Glomerular endothelial cell (primary cell): Measurements from ENCODE around the gene RTL3. TPM values are rescaled to one million over a fixed set of nuclear protein-coding genes. Genes with fewer than 3 reads are reported as not detected.

Experiments
- DNase-seq: peaks from one replicate; pipeline ENCODE4 v3.0.0-alpha.2; 2011; ENCODE audit warnings: low read depth, low spot score; ENCODE audit errors: extremely low read depth
- total RNA-seq: library from RNA; depleted of rRNA; stranded (reverse); fragments of >200 nt; gene quantifications from 2 replicates; pipeline ENCODE4 v1.2.3, GENCODE V29; 2015

RTL3 gene
- total RNA-seq, 1 donor from 2014 or later, result 0.18 TPM

DNA sequence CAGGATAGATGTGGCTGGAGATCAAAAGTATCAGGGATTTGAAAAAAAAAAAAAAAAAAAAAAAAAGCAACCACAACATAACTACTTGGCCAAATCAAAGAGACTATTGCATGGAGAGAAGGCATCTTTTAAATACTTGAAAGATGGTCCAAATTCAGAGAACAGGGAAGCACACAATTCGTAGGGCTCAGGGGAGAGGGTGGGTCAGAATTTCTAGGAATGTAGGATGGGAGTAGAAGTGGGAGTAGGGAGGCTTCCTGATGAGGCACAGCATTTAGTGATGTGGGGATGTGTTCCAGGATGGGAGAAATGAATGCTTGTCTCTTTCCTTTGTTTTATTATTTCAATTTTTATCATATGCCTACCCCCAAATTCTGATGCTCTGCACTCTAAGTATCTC lies 36.3 kb downstream of the RTL3 start:
- no peak for DNase-seq

DNA sequence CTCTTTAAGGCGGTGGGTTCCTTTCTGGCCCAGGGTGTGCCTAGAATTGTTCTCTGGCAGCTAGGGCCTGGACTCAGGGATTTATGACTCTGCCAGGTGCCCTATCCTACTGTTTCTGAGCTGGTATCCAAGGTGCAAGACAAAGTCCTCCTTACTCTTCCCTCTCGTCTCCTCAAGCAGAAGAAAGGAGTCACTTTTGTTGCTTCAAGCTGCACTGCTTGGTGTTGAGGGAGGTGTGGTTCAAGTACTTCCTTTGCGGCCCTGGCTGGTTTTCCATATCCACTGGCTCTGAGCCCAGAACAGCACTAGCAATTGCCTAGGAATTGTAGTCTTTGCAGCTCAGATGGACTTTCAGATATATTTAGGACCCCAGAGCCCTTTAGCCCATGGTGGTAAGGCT lies 39.3 kb downstream of the RTL3 start:
- no peak for DNase-seq

DNA sequence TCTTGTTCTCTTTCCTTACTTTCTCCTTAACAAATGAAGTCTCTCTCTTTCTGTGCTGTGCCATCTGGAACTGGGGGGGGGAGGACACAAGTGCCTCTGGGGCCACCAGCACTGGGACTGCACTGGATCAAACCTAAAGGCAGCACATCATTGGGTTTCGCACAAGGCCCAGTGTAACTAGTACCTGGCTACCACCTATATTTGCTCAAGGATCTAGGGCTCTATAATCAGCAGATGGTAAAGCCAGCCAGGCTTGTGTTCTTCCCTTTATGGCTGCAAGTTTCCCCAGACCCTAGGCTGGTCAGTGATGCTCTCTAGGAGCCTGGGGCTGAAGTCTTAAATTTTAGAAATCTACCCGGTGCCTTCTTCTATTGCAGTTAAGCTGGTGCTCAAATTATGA lies 40.1 kb downstream of the RTL3 start:
- DNase-seq, result no peak

DNA sequence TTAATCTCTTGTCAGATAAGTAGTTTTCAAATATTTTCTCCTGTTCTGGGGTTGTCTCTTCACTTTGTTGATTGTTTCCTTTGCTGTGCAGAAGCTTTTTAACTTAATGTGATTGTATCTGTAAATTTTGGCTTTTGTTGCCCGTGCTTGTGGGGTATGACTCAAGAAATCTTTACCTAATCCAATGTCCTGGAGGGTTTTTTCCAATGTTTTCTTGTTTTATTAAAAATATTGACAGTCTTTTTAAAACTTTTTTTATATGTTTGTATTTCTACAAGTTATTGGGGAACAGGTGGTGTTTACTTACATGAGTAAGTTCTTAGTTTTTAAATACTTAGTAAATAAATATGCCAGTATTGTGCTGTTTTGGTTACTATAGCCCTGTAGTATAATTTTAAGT lies 44.9 kb downstream of the RTL3 start:
- DNase-seq, result no peak

Other genes with a start within 250 kb of the RTL3 start
- gene LPAR4, start 88.4 kb upstream of the RTL3 start, total RNA-seq, result 0.12 and 0.15 TPM in 2 replicates